IPS DF 6.9 (cell line): ENCODE data around the gene EZH1.
"Not testable (repeated sequence)": the region's sequence is repeated elsewhere in the genome, so short reads cannot be mapped to it uniquely, and the experiment has no call there.

Source experiments
- DNase-seq: peaks from one replicate; pipeline ENCODE4 v3.0.0-alpha.2; 2013; ENCODE audit warnings: low read depth, low spot score
- H3K27ac ChIP-seq: one replicate; pipeline ENCODE4 v1.5.1; 2013; ENCODE audit warnings: low read length, control low read depth
- H3K27me3 ChIP-seq: 2 replicates; pipeline ENCODE4 v1.6.1; 2013; ENCODE audit warnings: mild to moderate bottlenecking, low read length; ENCODE audit not compliant: control insufficient read depth, insufficient read depth
- H3K36me3 ChIP-seq: 2 replicates; pipeline ENCODE4 v1.6.1; 2013; ENCODE audit warnings: low read length; ENCODE audit not compliant: control insufficient read depth, insufficient read depth
- H3K4me1 ChIP-seq: 2 replicates; pipeline ENCODE4 v1.6.1; 2013; ENCODE audit warnings: low read length; ENCODE audit not compliant: control insufficient read depth, insufficient read depth
- H3K4me3 ChIP-seq: 2 replicates; pipeline ENCODE4 v1.5.1; 2013; ENCODE audit warnings: mild to moderate bottlenecking, low read length
- H3K9me3 ChIP-seq: 2 replicates; pipeline ENCODE4 v1.6.1; 2013; ENCODE audit warnings: low read length, inconsistent platforms; ENCODE audit not compliant: control insufficient read depth, insufficient read depth
- WGBS: extraction: QIAGEN DNeasy Blood & Tissue Kit; methylation state at CpG from one replicate; pipeline ENCODE4 v1.1.7; 2013; ENCODE audit warnings: mixed read lengths, missing lambda C conversion rate; ENCODE audit not compliant: insufficient read length, insufficient coverage; 5-methylcytosine and 5-hydroxymethylcytosine counted together

Gene EZH1

DNA sequence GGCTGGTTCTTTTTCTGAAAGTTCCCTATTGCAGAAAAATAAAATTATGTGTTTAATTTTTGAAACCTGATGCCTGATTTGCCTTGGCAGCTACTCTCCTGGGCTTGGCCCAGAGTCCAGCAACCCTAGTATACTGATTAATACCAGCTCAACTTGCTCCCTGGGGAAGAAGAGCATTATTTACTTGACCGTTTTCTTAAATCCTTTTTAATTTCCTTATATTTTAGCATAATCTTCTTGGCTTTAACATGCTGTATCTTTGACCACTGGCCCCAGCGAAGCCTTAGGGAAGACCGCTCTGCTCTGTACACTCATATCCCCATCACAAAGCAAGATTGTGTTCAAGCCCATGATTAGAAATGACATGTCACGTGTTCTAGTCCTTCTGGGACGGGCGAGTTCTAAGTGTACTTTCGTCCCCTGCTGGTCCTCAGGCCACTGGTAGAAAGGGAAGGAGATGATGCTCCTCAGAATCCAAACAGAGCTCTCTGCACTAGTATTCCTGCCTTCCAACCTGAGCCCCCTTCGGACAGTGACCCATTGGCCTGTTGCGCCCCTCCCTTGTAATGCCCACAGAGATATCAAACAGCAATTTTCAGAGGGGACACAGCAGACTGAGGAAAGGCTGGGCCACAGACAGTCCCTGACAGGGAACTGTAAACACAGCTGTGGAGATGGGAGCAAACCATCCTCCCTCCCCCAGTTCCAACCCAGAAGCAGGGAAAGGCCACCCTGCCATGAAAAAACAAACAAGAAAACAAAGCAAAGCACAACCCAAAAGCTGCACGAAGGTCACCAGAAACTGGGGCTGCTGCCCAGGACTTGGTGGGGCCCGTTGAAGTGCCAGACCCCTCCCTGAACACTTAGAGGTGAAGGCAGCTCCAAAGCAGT lies 4.3 kb upstream of the EZH1 start:
- H3K27ac ChIP-seq = no peak overlapping the region
- no peaks in the 10 kb centered on the region for H3K9me3 ChIP-seq
- peaks cover 8% of the 10 kb centered on the region; the same call in 1 of the 2 replicates for H3K27me3 ChIP-seq
- no peak overlapping the region for H3K4me3 ChIP-seq
- DNase-seq = no peak
- H3K4me1 ChIP-seq = no peaks in the 10 kb centered on the region
- H3K36me3 ChIP-seq = no peaks in the 10 kb centered on the region
- WGBS = no CpG with 5 or more reads among the region's 11 CpGs

GRCh38 chr17:42748202-42748907 lies 3.5 kb upstream of the EZH1 start:
- H3K4me1 ChIP-seq = peaks cover 2% of the 10 kb centered on the region; the same call in 1 of the 2 replicates
- no peak overlapping the region for H3K4me3 ChIP-seq
- DNase-seq = no peak
- no peaks in the 10 kb centered on the region for H3K36me3 ChIP-seq
- no peak overlapping the region for H3K27ac ChIP-seq
- H3K9me3 ChIP-seq = no peaks in the 10 kb centered on the region
- no CpG with 5 or more reads among the region's 7 CpGs for WGBS
- H3K27me3 ChIP-seq = peaks cover 8% of the 10 kb centered on the region; the same call in 1 of the 2 replicates

- no CpG with 5 or more reads among the region's 32 CpGs for WGBS
- Histone ChIP-seq H3K9me3 (no peaks in the 10 kb centered on the region), H3K27ac (no peak overlapping the region), H3K4me3 (peak overlapping the region; percentile 51; the same call in 1 of the 2 replicates), H3K4me1 (peaks cover 2% of the 10 kb centered on the region; the same call in 1 of the 2 replicates), H3K36me3 (no peaks in the 10 kb centered on the region), H3K27me3 (peaks cover 8% of the 10 kb centered on the region; the same call in 1 of the 2 replicates)
- no peak for DNase-seq
Measured at GRCh38 chr17:42744283-42744805, 496 bp downstream of the EZH1 start.

- no CpG with 5 or more reads among the region's 10 CpGs for WGBS
- Histone ChIP-seq H3K9me3 (no peaks in the 10 kb centered on the region), H3K27me3 (peaks cover 8% of the 10 kb centered on the region; the same call in 1 of the 2 replicates), H3K4me3 (peak overlapping the region; percentile 51; the same call in 1 of the 2 replicates), H3K27ac (no peak overlapping the region), H3K4me1 (peaks cover 2% of the 10 kb centered on the region; the same call in 1 of the 2 replicates), H3K36me3 (no peaks in the 10 kb centered on the region)
- DNase-seq = no peak
Measured at GRCh38 chr17:42743595-42744282, 1.1 kb downstream of the EZH1 start.

DNA sequence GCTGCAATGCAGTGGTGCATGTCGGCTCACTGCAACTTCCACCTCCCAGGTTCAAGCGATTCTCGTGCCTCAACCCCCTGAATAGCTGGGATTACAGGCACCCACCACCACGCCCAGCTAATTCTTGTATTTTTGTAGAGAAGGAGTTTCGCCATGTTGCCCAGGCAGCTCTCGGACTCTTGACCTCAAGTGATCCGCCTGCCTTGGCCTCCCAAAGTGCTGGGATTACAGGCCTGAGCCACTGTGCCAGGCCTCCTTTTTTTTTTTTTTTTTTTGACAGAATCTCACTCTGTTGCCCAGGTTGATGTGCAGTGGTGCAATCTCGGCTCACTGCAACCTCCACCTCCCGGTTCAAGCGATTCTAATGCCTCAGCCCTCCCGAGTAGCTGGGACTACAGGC lies 1.9 kb downstream of the EZH1 start:
- H3K4me3 ChIP-seq, H3K27me3 ChIP-seq, H3K36me3 ChIP-seq, H3K9me3 ChIP-seq, DNase-seq, H3K27ac ChIP-seq, H3K4me1 ChIP-seq: not testable (repeated sequence)
- WGBS = no CpG with 5 or more reads among the region's 11 CpGs

DNA sequence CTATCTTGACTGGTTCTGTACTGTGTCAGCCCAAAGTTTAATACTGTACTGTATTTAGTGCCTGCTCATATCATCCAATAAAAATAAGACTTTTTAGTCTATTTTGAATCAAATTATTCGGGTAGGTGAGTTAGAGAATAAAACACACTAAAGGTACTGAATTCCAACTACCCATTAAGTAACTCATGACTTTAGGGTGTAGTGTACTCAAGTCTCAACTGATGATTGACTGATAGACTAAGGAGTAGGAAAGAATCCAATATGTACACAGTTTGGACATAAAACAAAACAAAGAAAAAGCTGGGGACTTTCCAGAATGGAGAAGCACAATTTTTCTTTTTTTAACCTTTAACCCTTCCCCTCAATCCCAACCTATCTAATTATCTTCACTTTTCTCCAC lies 4.1 kb downstream of the EZH1 start:
- WGBS = no CpG with 5 or more reads among the region's 1 CpG
- peaks cover 6% of the 10 kb centered on the region; the same call in 1 of the 2 replicates for H3K27me3 ChIP-seq
- H3K27ac ChIP-seq = no peak overlapping the region
- H3K4me1 ChIP-seq = peaks cover 2% of the 10 kb centered on the region; the same call in 1 of the 2 replicates
- no peaks in the 10 kb centered on the region for H3K9me3 ChIP-seq
- H3K36me3 ChIP-seq = no peaks in the 10 kb centered on the region
- DNase-seq = no peak
- no peak overlapping the region for H3K4me3 ChIP-seq

- Histone ChIP-seq H3K4me3 (no peak overlapping the region), H3K27me3 (no peaks in the 10 kb centered on the region), H3K9me3 (no peaks in the 10 kb centered on the region), H3K27ac (no peak overlapping the region), H3K36me3 (peaks cover 2% of the 10 kb centered on the region; the same call in 1 of the 2 replicates), H3K4me1 (no peaks in the 10 kb centered on the region)
- 100% methylated on average over 1 of the region's 6 CpGs for WGBS
- DNase-seq = no peak
Measured at GRCh38 chr17:42725143-42725542, 19.7 kb downstream of the EZH1 start.

GRCh38 chr17:42723636-42724035 lies 21.2 kb downstream of the EZH1 start:
- no peak overlapping the region for H3K27ac ChIP-seq
- H3K4me1 ChIP-seq = no peaks in the 10 kb centered on the region
- no peak for DNase-seq
- H3K36me3 ChIP-seq = no peaks in the 10 kb centered on the region; the same call in 1 of the 2 replicates
- H3K9me3 ChIP-seq = no peaks in the 10 kb centered on the region
- no peak overlapping the region for H3K4me3 ChIP-seq
- no CpG with 5 or more reads among the region's 3 CpGs for WGBS
- no peaks in the 10 kb centered on the region for H3K27me3 ChIP-seq

- DNase-seq = no peak
- H3K4me3 ChIP-seq = no peak overlapping the region
- H3K4me1 ChIP-seq = no peaks in the 10 kb centered on the region
- no peaks in the 10 kb centered on the region for H3K9me3 ChIP-seq
- WGBS = no CpG with 5 or more reads among the region's 2 CpGs
- H3K36me3 ChIP-seq = peaks cover 3% of the 10 kb centered on the region; the same call in 1 of the 2 replicates
- no peak overlapping the region for H3K27ac ChIP-seq
- H3K27me3 ChIP-seq = no peaks in the 10 kb centered on the region
Measured at GRCh38 chr17:42720996-42721583, 23.8 kb downstream of the EZH1 start.
